ENCODE data around the gene FBLIM1.

GRCh38 chr1:15742339-15742801, 16.2 kb upstream of the FBLIM1 start, which contains the start of gene TMEM82:
- TF ChIP-seq POLR2A (IDR thresholded peaks at IDR 0.05; ENCODE audit: low read depth, low read length) (no peak), PAX5 (IDR thresholded peaks at IDR 0.05; ENCODE audit: insufficient read depth, low read length, severe bottlenecking) (no peak)
